Ovary (tissue), 3 donors: Measurements from ENCODE around the gene MFNG.

ENCODE experiments used
- CTCF ChIP-seq, 3 donors: fragments of 450-650 bp in 2 of 3; fragments of 200-600 bp in 1 of 3; IDR thresholded peaks; one replicate each; pipeline versions ENCODE4 v1.5.1 to v1.8.0; 2016 to 2022; ENCODE audit warnings: antibody characterized with exemption in 3 of 3, mild to moderate bottlenecking in 1 of 3
- POLR2A ChIP-seq: fragments of 450-650 bp; IDR thresholded peaks from one replicate; pipeline ENCODE4 v1.6.1; 2017; ENCODE audit warnings: antibody characterized with exemption, mild to moderate bottlenecking, moderate library complexity
- donor health status: DM: no; HTN: no; CAD: no.

DNA sequence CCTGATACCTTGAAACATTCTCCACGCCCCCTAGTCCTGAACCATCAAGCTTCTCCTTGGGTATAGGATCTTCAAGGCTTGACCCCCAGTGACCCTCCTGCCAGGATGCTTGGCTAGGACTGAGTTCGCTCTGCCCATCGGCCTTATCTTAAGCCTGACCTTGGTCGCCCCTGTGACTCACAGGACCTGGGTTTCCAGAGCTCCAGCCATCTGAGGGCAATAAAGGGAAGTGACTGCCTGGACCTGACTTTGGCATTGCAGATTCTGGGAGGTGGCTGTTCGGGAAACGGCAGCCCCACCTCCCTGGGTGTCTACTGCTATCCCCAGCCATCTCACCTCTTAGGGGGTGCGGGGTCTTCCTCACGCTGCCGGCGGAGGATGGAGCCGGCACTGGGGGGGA is 17.7 kb upstream of the MFNG start:
- TF ChIP-seq CTCF (IDR thresholded peaks at IDR 0.05), result no peak
- no peak for TF ChIP-seq POLR2A
